SW480 (cell line): Measurements from ENCODE around the gene WDR43.

ENCODE experiments used
- DNase-seq: peaks from one replicate; pipeline ENCODE4 v3.0.0-alpha.2; 2016; ENCODE audit warnings: low spot score

WDR43 gene

DNA sequence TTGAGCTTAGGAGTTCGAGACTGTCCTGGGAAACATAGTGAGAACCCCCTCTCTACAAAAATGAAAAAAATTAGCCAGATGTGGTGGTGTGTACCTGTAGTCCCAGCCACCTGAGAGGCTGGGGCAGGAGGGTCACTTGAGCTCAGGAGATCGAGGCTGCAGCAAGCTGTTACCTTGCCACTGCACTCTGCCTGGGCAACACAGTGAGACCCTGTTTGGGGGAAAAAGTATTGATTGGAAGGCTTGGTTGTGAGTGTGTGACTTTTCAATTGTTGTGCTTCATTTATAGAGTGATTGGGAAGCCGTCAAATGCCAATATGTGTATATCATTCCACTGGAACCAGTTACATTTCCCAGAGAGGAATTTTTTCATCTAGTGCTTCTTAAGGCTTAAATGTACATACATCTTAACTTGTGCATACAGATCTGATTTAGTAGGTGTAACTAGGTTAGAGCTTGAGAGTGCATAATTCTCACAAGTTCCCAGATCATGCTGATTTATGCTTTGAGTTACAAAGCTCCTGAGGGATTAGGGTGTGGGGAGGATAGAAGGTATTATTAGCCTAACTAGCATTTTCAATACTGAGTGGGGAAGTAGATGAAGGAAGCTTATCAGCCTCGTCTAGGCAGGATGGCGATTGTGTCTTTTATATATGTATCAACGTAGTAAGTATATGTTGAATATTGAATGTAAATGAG, 15.3 kb downstream of the WDR43 start:
- DNase-seq = no peak

DNA sequence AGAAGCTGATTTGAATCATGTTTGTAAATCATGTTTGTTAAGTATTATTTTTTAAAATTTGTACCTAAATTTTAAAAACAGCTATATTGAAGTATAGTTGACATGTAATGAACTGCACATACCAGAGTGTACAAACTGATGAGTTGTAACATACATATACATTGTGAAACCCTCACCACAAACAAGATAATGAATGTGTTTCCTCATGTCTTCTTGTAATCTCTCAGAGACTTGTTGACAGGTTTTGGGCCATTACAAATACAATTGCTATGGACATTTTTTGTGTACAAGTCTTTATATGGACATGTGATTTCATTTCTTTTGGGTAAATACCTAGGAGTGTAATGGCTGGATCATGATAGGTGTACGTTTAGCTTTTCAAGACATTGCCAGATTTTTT, 21.5 kb downstream of the WDR43 start:
- no peak for DNase-seq

DNA sequence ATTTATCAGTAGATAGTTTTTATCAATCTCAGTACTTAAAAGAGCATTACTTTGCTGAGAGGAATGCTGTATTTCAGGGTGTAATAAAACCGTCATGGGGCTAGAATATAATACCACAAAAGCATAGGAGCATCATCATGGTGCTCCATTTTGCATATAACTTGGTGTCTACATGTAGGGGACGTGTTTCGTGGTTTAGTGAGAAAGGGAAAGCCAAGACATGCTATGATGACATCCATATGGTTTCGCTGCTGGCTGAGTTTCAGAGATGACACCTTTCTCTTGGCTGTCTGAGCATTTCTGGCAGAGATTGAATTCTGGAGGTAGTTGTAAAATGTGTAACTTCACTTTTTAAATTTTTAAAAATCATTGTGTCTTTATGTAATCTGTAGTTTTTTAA, 32.4 kb downstream of the WDR43 start:
- no peak for DNase-seq

DNA sequence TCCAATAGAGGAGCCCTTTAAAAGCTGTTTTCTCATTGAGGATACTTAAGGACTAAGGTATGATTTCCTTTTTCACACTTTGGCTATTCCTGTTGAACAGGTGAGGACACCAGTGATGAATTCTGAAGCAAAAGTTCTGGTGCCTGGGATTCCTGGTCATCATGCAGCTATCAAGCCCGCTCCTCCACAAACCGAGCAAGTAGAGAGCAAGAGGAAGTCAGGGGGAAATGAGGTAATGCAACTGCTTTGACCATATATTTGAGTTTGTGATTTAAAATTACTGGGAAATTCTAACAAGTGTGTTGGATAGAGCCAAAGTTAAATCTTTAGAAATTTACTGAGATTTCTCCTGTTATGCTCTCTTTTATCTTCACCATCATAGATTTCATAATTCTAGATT, 33.0 kb downstream of the WDR43 start:
- no peak for DNase-seq

DNA sequence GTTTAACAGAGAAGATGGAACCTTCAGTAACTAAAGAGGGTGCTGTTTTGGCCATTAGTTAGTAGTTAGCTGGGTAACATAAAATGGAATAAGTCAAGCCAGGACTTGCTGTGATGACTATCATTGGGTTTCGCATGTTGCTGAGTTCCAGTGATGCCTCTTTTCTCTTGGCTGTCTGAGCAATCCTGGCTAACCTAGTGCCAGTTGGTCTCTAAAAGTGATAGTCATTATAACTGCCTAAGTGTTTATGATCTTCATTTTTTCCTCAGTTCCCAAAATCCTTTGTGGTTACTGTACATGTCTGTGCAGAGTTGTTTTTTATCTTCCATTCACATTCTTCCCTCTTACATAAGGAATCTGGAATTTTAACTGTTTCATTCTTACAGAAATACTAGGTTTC, 33.4 kb downstream of the WDR43 start:
- DNase-seq = no peak

DNA sequence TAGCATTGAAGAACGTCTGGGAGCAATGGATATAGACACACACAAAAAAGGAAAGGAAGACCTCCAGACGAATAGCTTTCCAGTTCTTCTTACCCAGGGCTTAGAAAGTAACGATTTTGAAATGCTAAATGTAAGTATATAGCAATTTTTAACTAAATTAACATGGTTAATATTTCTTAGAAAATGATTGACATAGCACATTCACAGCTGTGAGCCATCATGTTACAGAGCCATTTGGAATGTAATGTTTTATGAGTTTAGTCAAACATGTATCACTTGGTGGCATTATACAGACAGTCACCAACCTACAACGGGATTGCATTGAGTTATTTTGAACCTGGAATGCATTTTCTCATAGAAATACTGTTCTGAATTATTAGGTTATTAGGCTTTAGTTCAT, 35.1 kb downstream of the WDR43 start:
- no peak for DNase-seq

DNA sequence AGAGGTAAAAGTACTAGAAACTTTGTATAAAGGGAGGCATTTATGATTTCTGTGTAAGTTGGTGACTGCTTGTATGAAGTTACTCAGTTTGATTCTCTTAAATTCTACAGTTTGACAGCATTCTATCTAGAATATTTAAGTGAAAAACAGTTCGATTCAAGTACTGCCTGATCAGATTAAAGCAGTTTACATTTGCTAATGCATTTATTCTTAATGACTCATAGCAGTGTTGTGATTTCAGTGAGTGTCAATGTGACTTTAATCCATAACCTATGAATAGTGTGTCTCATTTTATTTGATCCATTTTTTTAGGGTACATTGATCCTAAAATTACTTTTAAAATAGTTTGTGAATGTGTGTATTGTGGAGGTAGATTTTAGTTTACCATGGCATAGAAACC, 35.7 kb downstream of the WDR43 start:
- no peak for DNase-seq

DNA sequence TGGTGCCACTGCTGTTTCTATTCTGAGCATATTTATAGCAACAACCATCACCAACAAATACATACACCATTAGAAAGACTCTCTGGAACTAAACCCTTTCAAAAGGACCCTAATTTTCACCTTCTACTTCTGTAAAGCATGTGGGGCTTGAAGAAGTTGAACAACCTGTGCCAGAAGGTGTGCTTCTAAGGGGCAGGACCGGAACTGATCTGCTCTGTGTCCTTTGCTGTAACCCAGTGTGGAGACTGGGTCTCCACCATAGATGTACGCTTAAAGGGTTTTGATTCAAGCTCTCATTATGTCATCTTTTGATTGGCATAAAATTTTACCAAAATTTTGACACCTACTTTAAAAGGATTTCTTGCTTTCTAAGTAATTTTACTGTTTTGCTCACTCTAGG, 40.3 kb downstream of the WDR43 start:
- DNase-seq = no peak

DNA sequence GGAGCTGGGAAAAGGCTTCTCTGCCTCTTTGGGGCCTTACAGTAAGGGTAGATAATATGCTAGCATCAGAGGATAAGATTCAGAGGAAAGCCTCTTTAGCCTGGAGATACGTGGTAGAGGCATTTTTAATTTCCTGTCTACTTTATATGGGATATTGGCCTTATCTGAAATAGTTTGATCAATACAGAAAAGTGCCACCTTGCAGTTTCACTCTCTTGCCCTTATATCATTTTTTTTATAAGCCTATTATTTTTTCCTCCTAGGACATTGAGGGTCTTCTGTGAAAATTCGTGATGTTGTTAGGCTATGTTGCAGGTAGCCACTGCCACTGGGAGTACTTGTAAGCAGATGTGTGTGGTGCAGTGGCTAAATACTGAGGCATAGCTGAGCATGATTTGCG, 46.5 kb downstream of the WDR43 start:
- no peak for DNase-seq

DNA sequence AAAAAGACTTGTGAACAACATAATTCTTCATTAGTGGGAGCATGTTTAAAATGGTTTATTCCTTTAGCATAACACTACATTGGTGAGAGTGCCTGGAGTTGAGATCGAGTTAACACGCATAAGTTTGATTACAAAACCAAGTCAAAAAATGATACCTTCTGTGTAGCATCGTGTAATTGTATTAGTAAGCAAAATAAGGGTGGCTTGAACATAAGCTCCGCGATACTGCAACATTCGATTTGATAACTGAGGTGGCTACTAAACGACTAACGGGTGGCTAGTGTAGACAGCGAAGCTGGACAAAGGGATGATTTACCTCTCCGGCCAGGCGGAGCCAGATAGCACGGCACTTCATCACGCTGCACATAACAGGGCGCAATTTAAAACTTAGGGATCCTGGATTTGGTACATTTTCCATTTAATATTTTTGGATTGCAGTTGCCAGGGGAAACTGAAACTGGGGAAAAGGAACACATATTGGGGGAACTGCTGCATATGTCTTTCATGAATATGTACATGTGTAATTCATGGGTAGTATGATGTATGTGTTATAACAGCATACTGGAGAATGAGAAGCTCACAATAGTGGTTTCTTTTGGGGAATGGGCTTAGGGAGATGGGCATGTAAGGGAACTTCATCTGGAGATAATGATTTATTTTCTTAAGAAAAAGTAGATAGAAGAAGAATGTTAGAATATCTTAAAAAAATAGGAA, 50.2 kb downstream of the WDR43 start:
- no peak for DNase-seq

DNA sequence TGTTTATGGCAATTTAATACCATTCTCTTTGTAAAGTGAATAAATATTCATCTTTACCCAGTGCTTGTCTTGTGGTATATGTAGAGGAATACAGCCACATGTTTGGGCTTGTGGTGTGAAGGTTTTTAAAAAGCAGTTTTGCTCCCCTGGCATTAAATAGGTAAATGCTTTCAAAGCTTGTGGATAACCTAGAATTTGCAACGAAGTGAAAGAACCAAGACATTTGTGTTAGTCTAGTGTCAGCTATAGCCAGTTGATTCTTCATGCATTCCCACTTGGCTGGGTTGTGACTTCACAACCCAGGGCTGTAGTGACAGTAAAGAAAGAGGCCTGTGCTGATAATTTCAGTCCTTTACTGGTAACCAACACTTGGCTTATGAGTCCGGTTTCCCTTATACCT, 53.7 kb downstream of the WDR43 start:
- no peak for DNase-seq

DNA sequence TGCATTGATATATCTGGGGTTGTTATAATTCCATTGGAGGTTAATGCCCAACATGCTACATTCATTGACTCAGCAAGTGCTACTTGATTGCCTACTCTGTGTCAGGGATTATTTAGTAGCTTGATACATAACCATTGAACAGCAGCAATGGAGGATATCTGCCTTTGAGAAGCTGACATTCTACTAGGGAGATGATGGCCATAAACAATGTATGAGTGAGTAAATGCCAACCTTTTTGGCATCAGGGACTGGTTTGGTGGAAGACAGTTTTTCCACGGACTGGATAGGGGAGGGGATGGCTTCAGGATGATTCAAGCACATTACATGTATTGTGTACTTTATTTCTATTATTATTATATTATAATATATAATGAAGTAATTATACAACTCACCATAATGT, 54.7 kb downstream of the WDR43 start:
- no peak for DNase-seq

DNA sequence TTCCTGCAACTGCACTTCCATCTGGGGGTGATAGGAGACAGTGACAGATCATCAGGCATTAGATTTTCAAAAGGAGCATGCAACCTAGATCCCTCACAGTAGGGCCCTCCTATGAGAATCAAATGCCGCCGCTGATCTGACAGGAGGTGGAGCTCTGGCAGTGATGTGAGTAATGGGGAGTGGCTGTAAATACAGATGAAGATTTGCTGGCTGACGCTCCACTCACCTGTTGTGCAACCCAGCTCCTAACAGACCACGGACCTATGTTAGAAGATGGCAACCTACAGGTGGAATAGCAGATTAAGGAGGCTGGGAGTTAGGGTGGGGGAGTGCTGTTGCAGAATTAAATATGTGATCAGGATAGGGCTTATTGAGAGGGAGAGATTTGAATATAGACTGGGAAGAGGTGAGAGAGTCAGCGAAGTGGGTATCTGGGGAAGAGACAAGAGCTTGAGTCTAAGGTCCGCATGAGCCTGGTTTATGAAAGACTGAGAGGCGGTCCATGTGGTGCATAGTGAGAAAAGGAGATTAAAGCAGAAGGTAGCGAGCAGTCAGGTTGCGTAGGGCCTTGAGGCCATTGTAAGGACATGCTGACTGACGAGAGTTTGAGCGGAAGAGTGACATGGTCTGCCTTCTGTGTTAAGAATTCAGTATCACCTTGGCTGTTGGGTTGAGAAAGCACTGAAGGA, 55.3 kb downstream of the WDR43 start:
- no peak for DNase-seq

DNA sequence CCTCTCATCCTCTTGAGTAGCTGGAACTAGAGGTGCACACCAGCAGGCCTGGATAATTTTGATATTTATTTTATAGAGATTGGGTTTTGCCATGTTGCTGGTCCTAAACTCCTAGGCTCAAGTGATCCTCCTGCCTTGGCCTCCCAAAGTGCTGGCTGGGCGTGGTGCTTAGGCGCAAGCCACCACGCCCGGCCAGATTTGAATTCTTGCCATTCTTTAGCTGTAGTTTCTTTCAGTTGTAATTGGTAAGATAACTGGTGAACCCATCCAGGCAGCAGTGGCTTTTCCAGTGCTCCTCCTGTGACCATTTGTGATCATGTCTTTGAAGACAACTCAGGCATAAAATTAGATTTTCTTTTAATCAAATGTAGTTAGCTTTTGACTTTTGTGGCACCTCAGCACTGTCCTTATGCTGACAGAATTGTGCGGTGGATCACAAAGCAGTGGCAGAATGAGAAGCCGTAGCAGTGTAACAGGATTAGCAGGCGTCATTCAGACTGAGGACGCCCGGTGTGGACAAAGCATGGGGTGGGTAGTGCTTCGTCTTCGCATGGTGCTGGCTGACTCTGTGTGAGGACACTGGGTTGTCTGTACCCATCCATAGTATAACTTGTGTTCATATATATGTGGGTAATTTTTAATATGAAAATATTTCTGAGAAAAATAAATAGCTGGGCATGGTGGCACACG, 56.6 kb downstream of the WDR43 start:
- peak; percentile 35 for DNase-seq

DNA sequence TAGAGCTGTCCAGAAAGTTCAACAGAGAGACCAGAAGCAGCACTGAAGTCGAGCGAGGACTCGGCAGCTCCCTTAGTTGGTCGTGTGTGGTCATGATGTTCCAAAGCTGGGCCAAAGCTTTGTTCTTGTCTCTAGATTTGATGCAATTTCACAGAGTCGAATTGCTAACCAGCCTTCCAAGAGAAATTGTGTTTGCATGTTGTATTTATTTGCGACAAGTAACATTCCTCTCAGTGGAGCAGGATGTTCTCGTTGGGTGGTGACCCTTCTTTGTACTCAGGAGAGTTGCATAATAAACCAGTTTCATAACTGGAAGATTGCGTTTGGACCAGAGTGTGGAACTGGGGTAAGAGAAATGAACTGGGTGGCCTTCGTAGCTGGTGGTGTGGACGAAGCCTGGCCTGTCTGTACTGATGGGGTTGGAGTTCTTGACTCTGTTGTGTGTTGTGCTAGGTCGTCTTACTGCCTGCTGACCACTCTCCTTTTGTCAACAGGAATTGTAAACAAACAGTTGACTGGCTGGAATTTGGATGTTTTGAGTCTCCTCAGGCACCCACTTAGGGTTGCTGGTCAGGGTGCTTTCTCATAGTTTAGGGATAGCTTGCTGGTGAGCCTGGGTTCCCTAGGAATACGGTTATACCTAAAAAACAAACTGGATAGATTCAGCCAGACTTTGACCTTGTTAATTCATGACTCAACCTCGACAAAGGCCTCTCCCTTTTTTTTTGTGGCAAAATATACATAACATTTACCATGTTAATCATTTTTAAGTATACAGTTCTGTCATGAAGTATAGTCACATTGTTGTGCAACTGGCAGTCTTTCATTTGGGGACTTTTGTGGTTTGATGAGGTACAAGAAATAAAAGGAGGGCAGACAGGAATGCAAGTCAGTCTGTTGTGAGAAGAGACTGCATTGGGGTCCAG, 57.7 kb downstream of the WDR43 start:
- peak; percentile 76 for DNase-seq

DNA sequence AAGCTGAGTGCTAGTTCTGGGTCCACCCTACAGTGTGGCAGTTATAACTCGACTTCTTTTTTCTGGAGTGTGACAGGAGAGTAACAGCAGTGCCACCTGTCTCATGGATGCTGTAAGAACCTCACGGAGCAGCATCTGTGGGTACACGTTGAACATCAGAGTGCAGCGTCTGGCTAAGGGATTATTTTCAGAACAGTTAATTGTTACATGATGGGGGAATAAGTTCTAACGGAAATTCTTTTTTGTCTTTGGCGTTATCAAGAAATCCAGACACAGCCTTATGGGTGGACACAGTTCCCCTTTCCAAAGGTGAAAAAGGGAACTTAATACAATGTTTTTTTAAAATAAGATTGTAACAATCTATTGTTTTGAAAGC, 58.4 kb downstream of the WDR43 start:
- peak; percentile 75 for DNase-seq

DNA sequence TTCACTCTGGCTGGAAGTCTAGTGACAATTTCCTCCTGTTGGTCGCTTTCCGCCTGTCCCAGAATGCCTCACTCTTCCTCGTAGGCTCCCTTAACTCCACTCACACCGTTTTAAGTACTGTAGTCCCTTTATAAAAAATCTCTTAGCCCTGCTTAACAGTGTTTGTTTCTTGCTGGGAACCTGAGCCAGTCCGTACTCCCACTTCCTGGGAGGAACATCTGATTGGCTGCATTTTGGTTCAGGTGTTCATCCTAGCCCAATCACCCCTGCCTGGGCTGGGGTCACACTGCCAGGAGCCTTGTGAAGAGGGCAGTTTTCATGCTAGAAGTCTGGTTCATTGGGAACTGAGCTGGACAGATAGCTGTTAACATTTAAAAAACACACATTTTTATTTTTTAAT, 61.0 kb downstream of the WDR43 start:
- no peak for DNase-seq

DNA sequence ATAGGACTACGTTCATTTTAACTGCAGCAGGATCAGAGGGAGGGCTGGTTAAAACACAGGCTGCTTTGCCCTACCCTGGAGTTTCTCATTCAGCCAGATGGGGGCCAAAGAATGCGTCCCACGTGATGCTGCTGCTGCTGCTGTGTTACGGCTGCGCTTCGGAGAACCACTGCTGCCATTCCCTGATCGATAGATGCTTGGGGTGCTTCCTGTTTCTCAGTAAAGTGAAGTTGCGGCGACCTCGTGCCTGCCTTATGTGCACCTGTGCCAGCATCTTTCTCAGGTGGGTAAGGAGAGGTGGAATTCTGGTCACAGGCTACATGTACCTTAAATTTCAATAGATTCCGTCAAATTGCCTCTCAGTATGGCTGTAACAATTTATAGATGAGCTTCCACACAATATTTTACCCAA, 62.0 kb downstream of the WDR43 start:
- DNase-seq = no peak

DNA sequence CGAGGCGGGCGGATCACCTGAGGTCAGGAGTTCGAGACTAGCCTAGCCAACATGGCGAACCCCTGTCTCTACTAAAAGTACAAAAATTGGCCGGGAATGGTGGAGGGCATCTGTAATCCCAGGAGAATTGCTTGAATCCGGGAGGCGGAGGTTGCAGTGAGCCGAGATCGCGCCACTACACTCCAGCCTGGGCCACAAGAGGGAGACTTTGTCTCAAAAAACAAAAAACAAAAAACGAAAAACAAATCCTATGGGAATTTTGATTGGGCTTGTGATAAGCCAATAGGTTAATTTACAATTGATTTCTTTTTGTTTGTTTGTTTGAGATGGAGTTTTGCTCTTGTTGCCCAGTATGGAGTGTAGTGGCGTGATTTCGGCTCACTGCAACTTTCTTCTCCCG, 62.4 kb downstream of the WDR43 start:
- DNase-seq = no peak

DNA sequence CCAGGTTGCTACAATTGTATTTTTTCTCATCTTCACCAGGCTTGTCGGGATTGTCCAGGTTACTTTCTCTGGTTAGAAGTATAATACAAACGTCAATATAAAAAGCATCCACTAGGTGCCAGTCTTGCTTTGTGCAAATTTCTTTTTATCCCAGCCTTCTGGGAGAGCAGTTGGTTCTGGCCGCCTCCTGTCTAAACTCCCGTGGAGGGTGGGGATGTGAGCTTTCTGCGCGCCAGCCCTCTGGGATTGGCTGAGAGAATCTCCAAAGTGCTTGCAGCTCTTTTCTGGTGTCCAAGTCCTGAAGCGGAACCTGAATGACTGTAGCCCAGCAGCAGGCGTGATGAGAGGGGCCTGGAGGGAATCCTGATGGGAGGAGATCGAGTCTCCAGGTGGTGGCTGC, 64.2 kb downstream of the WDR43 start:
- peak; percentile 84 for DNase-seq

DNA sequence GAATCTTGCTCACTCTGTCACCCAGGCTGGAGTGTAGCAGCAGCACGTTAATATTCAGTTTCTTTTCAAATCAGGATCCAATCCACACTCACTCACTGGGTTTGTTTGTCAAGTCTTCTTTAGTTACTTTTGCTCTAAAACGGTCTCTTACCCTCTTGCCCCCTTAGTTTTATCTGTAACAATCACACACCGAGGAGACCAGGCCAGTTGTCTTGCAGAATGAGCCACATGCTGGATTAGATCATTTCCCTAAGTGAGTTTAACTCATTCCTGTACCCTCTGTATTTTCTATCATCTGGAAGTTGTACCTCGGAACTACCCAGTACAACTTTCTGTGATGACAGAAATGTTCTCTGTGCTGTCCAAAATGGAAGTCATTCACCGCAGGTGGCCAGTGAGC, 65.9 kb downstream of the WDR43 start:
- DNase-seq = no peak

DNA sequence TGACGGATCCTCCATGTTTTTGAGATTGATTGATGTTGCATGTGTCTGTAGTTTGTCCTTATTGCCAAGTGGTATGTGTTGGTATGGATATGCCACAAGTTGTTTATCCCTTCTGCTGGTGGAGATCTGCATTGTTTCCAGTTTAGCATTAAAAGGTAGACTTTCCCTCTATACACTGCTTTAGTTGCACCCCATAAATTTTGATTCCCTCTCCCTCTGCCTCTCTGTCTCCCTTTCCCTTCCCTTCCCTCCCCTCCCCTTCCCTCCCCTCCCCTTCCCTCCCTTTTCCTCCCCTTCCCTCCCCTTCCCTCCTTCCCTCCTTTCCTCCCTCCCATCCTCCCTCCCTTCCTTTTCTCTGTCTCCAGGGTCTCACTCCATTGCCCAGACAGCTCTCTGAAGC, 68.0 kb downstream of the WDR43 start:
- DNase-seq = no peak
